GM12878 (cell line): Measurements from ENCODE around the gene HSCB. TPM values are rescaled to one million over a fixed set of nuclear protein-coding genes. Genes with fewer than 3 reads are reported as not detected.

Experiments
- ATAC-seq: fragments of 200-7000 bp; cut with Tn5 transposase; 3 replicates; pipeline ENCODE4 v1.9.1; 2020; ENCODE audit warnings: mild to moderate bottlenecking, moderate library complexity
- BruUV-seq: library from RNA; stranded (reverse); fragments of 400-500 nt; replicated peaks from 2 replicates; lab custom pipeline; 2021; lab: Mats Ljungman, UMichigan
- CTCF ChIA-PET: fragments of 300-600 bp; sonication (Branson Sonifier 250); formaldehyde crosslinking; extraction: SDS; loops from one replicate; lab custom pipeline; 2021; ENCODE audit warnings: inconsistent platforms; lab: Yijun Ruan, JAX
- POLR2A ChIA-PET: fragments of 350-600 bp; formaldehyde crosslinking; extraction: SDS; loops from one replicate; lab custom pipeline; 2021; ENCODE audit warnings: inconsistent platforms; lab: Charles Lee
- RAD21 ChIA-PET: fragments of 300-600 bp; sonication (Branson Sonifier 250); formaldehyde crosslinking; loops from one replicate; lab custom pipeline; 2023; ENCODE audit warnings: antibody characterized with exemption; ENCODE audit not compliant: unreplicated experiment; lab: Charles Lee
- SMC1A ChIA-PET: fragments of 300-600 bp; sonication (Branson Sonifier 250); formaldehyde crosslinking; loops from one replicate; lab custom pipeline; 2023; ENCODE audit not compliant: unreplicated experiment, uncharacterized antibody; lab: Charles Lee
- DNase-seq: peaks from one replicate; pipeline ENCODE4 v3.0.0-alpha.2; 2011; ENCODE audit warnings: low read depth, low spot score
- FAIRE-seq: peaks from 3 replicates; lab custom pipeline; 2011; peaks lifted over from hg19 to GRCh38; lab: Jason Lieb, UNC
- H2AFZ ChIP-seq: 2 replicates; pipeline ENCODE4 v1.6.0; 2011; ENCODE audit warnings: low read depth, low read length, control low read depth; ENCODE audit not compliant: control insufficient read depth
- H3K27ac ChIP-seq: 2 replicates; pipeline ENCODE4 v1.5.1; 2011; ENCODE audit warnings: control low read depth; ENCODE audit not compliant: control insufficient read depth, insufficient read depth
- H3K27me3 ChIP-seq, 2 experiments: replicated peaks in 1 of 2; 2 replicates each; pipeline versions ENCODE4 v1.6.0 to v1.6.1; 2011; ENCODE audit warnings: low read length in 1 of 2; ENCODE audit not compliant: control insufficient read depth in 2 of 2, insufficient read depth in 2 of 2
- H3K36me3 ChIP-seq, 2 experiments: 2 replicates each; pipeline ENCODE4 v1.5.1; 2011; ENCODE audit warnings: low read length in 1 of 2; ENCODE audit not compliant: control insufficient read depth in 2 of 2, insufficient read depth in 2 of 2
- H3K4me1 ChIP-seq: 2 replicates; pipeline ENCODE4 v1.6.1; 2011; ENCODE audit warnings: mild to moderate bottlenecking, low read length, moderate library complexity, mixed read lengths; ENCODE audit not compliant: control insufficient read depth, insufficient read depth
- H3K4me2 ChIP-seq: 2 replicates; pipeline ENCODE4 v1.6.0; 2011; ENCODE audit warnings: control low read depth; ENCODE audit not compliant: control insufficient read depth, insufficient read depth
- H3K4me3 ChIP-seq: fragments of 200-600 bp; sonication (generic); 2 replicates; pipeline ENCODE4 v1.5.1; 2016
- H3K79me2 ChIP-seq: 2 replicates; pipeline ENCODE4 v1.6.0; 2011; ENCODE audit warnings: low read length; ENCODE audit not compliant: control insufficient read depth, insufficient read depth
- H3K9ac ChIP-seq: 2 replicates; pipeline ENCODE4 v1.8.0; 2011; ENCODE audit warnings: low read length, control low read depth, mixed read lengths; ENCODE audit not compliant: control insufficient read depth, insufficient read depth
- H3K9me3 ChIP-seq: replicated peaks from 3 replicates; pipeline ENCODE4 v1.5.1; 2011; ENCODE audit warnings: mild to moderate bottlenecking, low read length; ENCODE audit not compliant: control insufficient read depth, insufficient read depth
- H4K20me1 ChIP-seq: 2 replicates; pipeline ENCODE4 v1.6.0; 2011; ENCODE audit not compliant: control insufficient read depth, insufficient read depth
- CUX1 ChIP-seq: IDR thresholded peaks from 2 replicates; pipeline ENCODE4 v1.6.1; 2012; ENCODE audit warnings: improper control_type of control experiment, low read depth, low read length; ENCODE audit not compliant: insufficient replicate concordance
- MEF2B ChIP-seq: fragments of 450-650 bp; IDR thresholded peaks from 2 replicates; pipeline ENCODE4 v1.6.1; 2018; ENCODE audit warnings: mild to moderate bottlenecking, moderate library complexity; ENCODE audit not compliant: partially characterized antibody, poor library complexity, severe bottlenecking
- SIX5 ChIP-seq: IDR thresholded peaks from 2 replicates; pipeline ENCODE4 v1.6.1; 2011; ENCODE audit warnings: mild to moderate bottlenecking, low read depth, low read length, moderate library complexity; ENCODE audit not compliant: severe bottlenecking
- WGBS: methylation state at CpG from one replicate; pipeline ENCODE4 v1.1.6; 2016; ENCODE audit warnings: low lambda C conversion rate; ENCODE audit not compliant: insufficient replicate concordance, insufficient coverage; ENCODE audit errors: missing lambda C conversion rate; 5-methylcytosine and 5-hydroxymethylcytosine counted together
- in situ Hi-C: fragments of 300-500 bp; cut with MboI; formaldehyde crosslinking; loops from 9 replicates; pipeline ENCODE4 v1.14.3; 2018; ENCODE audit warnings: mixed read lengths
- intact Hi-C: fragments of 100-400 bp; cut with micrococcal nuclease; formaldehyde crosslinking; loops from one replicate; pipeline ENCODE4 v1.14.2; 2022; ENCODE audit not compliant: unreplicated experiment
- polyA plus RNA-seq, 11 experiments: library from polyadenylated mRNA; depleted of rRNA in 4 of 11; unstranded in 6 of 11; stranded (reverse) in 5 of 11; fragments of >200 nt; fragmentation: Nextera tagmentation in 4 of 11; fragmentation: Illumina TruSeq in 1 of 11; extraction: Ambion mirVana in 4 of 11; extraction: Trizol in 1 of 11; gene quantifications; 1 replicate in 1 of 11; 2 replicates in 10 of 11; pipeline versions ENCODE4 v1.2.1 to v1.2.3, GENCODE V29; 2011 to 2016; ENCODE audit warnings: inconsistent platforms in 2 of 11, missing spikeins in 2 of 11, low read depth in 1 of 11
- total RNA-seq, 4 experiments: library from RNA; depleted of rRNA in 3 of 4; stranded (reverse); fragments of >200 nt in 3 of 4; fragmentation: Illumina TruSeq in 1 of 4; extraction: Trizol in 1 of 4; gene quantifications; 2 replicates each; pipeline versions ENCODE4 v1.2.1 to v1.2.3, GENCODE V29; 2013 to 2021

HSCB gene
- total and polyA plus RNA-seq, 10 of the 15 experiments (the other 5 are each of a cell fraction or from before 2014, with no cell fraction given), result 10.6 to 28.4 (median 20.8) TPM

- ChIA-PET RAD21 (interaction anchor here (1.2 to 2.0 kb wide), 2 partner anchors 19 to 46 kb away, joined by 3 to 5 read pairs; no protein-coding TSS in a partner anchor), POLR2A (interaction anchor here (0.5 to 0.7 kb wide), 5 partner anchors 9 to 381 kb away, joined by 3 to 5 read pairs (median 4); partner anchors contain the start of gene XBP1), SMC1A (interaction anchor here (1.1 to 10.7 kb wide), 4 partner anchors 12 to 182 kb away, joined by 3 to 95 read pairs (median 4); no protein-coding TSS in a partner anchor), CTCF (interaction anchor here (1.0 to 10.4 kb wide), 6 partner anchors 10 to 46 kb away, joined by 3 to 126 read pairs (median 4); no protein-coding TSS in a partner anchor)
- Histone ChIP-seq H3K36me3 (peaks cover 4 to 27% of the 10 kb centered on the region in 2 experiments), H3K4me2 (no peak overlapping the region), H3K9ac (no peak overlapping the region), H3K27me3 (no peaks in the 10 kb centered on the region), H4K20me1 (no peaks in the 10 kb centered on the region), H2AFZ (no peak overlapping the region), H3K4me3 (no peak overlapping the region), H3K79me2 (no peaks in the 10 kb centered on the region), H3K9me3 (no peaks in the 10 kb centered on the region), H3K4me1 (no peaks in the 10 kb centered on the region), H3K27ac (no peak overlapping the region)
- no peak for DNase-seq
- TF ChIP-seq SIX5, result no peak
- BruUV-seq, result no TSS peak
- 99% methylated on average over 4 of the region's 4 CpGs for WGBS
- no peak for FAIRE-seq
- intact Hi-C loops, result no loop called here
- in situ Hi-C loops, result no loop called here
- ATAC-seq, result no peak
These were observed 42.2 kb downstream of the HSCB start for GRCh38 chr22:28783786-28784671.

- CTCF ChIA-PET, result interaction anchor here (0.6 to 10.4 kb wide), 9 partner anchors 9 to 252 kb away, joined by 3 to 126 read pairs (median 6); partner anchors contain the start of gene CCDC117
- POLR2A ChIA-PET, result interaction anchor here (0.5 to 5.3 kb wide), 4 partner anchors 12 to 251 kb away, joined by 3 to 31 read pairs (median 4); partner anchors contain the start of gene XBP1
- no peak for ATAC-seq
- RAD21 ChIA-PET, result interaction anchor here (0.6 to 7.6 kb wide), 10 partner anchors 9 to 431 kb away, joined by 3 to 69 read pairs (median 4); partner anchors contain the start of gene XBP1
- H3K4me1 ChIP-seq, result peaks cover 27% of the 10 kb centered on the region
- no peak overlapping the region for H3K9ac ChIP-seq
- FAIRE-seq, result no peak
- no peaks in the 10 kb centered on the region for H4K20me1 ChIP-seq
- H3K27ac ChIP-seq, result no peak overlapping the region
- no TSS peak for BruUV-seq
- SMC1A ChIA-PET, result interaction anchor here (0.7 to 10.7 kb wide), 11 partner anchors 8 to 254 kb away, joined by 3 to 95 read pairs (median 16); no protein-coding TSS in a partner anchor
- H3K27me3 ChIP-seq, result no peaks in the 10 kb centered on the region
- no peaks in the 10 kb centered on the region for H3K79me2 ChIP-seq
- no peak overlapping the region for H3K4me3 ChIP-seq
- TF ChIP-seq CUX1, result no peak
- TF ChIP-seq MEF2B, result peak; percentile 51
- no peak for DNase-seq
- H3K9me3 ChIP-seq, result no peaks in the 10 kb centered on the region
- H3K36me3 ChIP-seq, result peaks cover 2 to 15% of the 10 kb centered on the region in 2 experiments; a peak in 3 of 4 replicates
- H2AFZ ChIP-seq, result no peak overlapping the region
- 20% methylated on average over 3 of the region's 3 CpGs for WGBS
- intact Hi-C loops, result no loop called here
- no peak overlapping the region for H3K4me2 ChIP-seq
- in situ Hi-C loops, result no loop called here
These were observed 46.8 kb downstream of the HSCB start for GRCh38 chr22:28788601-28789000.
